ENCODE results near the gene IFT88. TPM values are rescaled to one million over a fixed set of nuclear protein-coding genes. Genes with fewer than 3 reads are reported as not detected.

IFT88 gene
- total RNA-seq, 2 experiments from 2014 or later = 6.3 to 7.4 TPM

DNA sequence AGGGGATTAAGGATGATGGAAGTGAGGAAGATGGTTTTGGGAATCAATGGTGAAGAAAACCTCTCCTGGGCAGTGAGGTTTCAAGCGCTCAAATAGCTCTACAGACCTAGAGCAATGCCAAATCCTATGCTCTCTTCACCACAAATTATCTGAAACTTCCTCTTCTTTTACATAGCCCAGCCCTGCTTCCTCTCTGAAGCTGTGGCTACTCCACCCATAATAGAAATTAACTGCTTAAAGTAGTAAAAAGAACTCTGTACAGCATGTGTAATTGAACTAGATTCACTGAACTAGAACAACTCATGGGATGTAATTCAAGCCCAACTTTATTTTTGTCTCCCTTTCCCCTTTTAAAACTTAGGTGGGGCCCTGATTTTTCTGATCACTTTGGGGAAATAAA is 20.4 kb upstream of the IFT88 start:
- no peaks in the 10 kb centered on the region for H3K36me3 Mint-ChIP-seq (ENCODE audit: low read depth)
- no peak overlapping the region for H3K27ac Mint-ChIP-seq
- no peaks in the 10 kb centered on the region for H3K9me3 Mint-ChIP-seq
- CTCF ChIA-PET = interaction anchor here (1.3 kb wide), 2 partner anchors 10 to 16 kb away, joined by 3 to 4 read pairs; no protein-coding TSS in a partner anchor
- H3K4me3 Mint-ChIP-seq = no peak overlapping the region
- POLR2A ChIA-PET = no interaction called here
- DNase-seq = no peak
- H3K4me1 Mint-ChIP-seq = peaks cover 6% of the 10 kb centered on the region
- H3K27me3 Mint-ChIP-seq = no peaks in the 10 kb centered on the region

DNA sequence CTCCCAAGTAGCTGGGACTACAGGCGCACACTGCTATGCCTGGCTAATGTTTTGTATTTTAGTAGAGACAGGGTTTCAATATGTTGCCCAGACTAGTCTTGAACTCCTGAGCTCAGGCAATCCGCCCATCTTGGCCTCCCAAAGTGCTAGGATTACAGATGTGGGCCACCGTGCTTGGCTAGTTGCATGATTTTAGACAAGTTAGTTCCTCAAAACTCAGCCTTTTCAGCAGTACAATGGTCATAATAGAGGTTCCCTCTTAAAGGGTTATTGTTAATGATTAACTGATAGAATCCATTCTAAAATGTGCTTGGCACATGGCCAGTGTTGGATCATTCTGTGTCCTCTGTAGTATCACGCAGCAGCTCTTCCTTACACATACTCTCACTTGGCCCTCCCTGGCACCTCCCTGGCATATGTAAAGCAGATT is 19.5 kb upstream of the IFT88 start:
- Mint-ChIP-seq H3K4me3 (no peak overlapping the region), H3K9me3 (no peaks in the 10 kb centered on the region), H3K4me1 (peaks cover 6% of the 10 kb centered on the region), H3K36me3 (ENCODE audit: low read depth) (no peaks in the 10 kb centered on the region), H3K27ac (no peak overlapping the region), H3K27me3 (no peaks in the 10 kb centered on the region)
- ChIA-PET POLR2A (no interaction called here), CTCF (interaction anchor here (1.3 kb wide), 1 partner anchor 9 kb away, joined by 3 read pairs; no protein-coding TSS in a partner anchor)
- DNase-seq = no peak

DNA sequence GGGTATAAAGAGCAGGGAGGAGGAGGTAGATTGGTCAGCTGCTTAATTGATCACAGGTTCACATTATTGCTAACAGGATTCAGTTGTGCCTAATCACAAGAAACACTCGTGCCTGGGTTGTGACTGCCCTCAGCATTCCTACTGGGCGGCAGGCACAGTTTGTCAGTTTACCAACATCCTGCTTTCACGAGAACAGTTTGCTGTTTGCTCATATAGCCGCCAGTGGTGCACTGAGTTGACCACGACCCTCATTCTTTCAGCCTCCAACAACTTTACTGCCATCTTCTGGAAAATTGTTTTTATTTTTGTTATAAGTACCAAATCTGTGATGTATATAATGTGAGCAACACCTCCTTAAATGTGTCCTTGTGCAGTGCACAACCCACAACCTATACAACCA is 16.2 kb upstream of the IFT88 start:
- ChIA-PET CTCF (interaction anchor here (0.6 to 1.2 kb wide), 3 partner anchors 12 to 138 kb away, joined by 3 to 4 read pairs (median 3); no protein-coding TSS in a partner anchor), POLR2A (no interaction called here)
- no peak for DNase-seq
- Mint-ChIP-seq H3K9me3 (no peaks in the 10 kb centered on the region), H3K27me3 (no peaks in the 10 kb centered on the region), H3K27ac (no peak overlapping the region), H3K36me3 (ENCODE audit: low read depth) (no peaks in the 10 kb centered on the region), H3K4me1 (peaks cover 6% of the 10 kb centered on the region), H3K4me3 (no peak overlapping the region)

DNA sequence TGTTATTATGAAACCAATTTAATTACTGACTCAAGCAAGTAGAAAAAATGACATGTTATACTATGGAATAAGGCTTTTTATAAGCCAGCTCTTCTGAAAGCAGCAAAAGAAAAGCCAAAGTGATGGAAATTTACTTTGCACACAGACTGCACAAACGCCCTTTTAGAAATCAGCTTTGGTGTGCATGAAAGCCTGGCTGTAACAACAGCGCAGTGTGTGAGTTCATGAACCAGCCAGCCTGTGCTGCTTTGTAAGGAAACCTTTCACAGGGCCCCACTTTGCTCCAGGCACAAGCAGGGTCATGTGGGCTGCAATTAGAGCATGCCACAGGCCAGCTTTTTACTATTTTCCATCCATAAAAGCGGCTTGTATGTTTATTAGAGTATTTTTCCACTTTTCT is 13.6 kb upstream of the IFT88 start:
- POLR2A ChIA-PET = interaction anchor here (0.7 kb wide), 1 partner anchor 10 kb away, joined by 3 read pairs; no protein-coding TSS in a partner anchor
- CTCF ChIA-PET = interaction anchor here (1.3 kb wide), 1 partner anchor 9 kb away, joined by 3 read pairs; no protein-coding TSS in a partner anchor
- no peak overlapping the region for H3K4me3 Mint-ChIP-seq
- no peaks in the 10 kb centered on the region for H3K4me1 Mint-ChIP-seq
- no peak overlapping the region for H3K27ac Mint-ChIP-seq
- DNase-seq = no peak
- H3K27me3 Mint-ChIP-seq = no peaks in the 10 kb centered on the region
- no peaks in the 10 kb centered on the region for H3K36me3 Mint-ChIP-seq (ENCODE audit: low read depth)
- no peaks in the 10 kb centered on the region for H3K9me3 Mint-ChIP-seq

DNA sequence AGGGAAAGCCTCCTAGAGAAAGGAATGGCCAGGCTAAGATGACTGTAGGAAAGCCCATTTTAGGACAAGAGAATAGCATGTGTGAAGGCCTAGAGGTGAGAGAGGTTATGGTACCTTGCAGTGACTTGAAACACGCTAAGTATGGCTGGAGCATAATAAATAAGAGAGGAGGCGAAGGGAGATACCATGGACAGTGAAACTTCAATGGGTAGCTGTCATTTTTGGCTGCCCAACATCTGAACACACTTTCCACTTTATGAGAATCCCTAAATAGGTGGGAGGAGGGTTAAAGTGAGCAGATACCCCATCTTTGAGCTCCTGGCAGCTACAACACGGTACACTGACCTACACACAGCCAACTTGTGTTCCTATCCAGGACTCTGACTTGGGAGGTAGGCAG is 8.0 kb upstream of the IFT88 start:
- Mint-ChIP-seq H3K4me1 (no peaks in the 10 kb centered on the region), H3K4me3 (no peak overlapping the region), H3K36me3 (ENCODE audit: low read depth) (no peaks in the 10 kb centered on the region), H3K27me3 (no peaks in the 10 kb centered on the region), H3K27ac (no peak overlapping the region), H3K9me3 (no peaks in the 10 kb centered on the region)
- ChIA-PET CTCF (interaction anchor here (0.6 kb wide), 1 partner anchor 333 kb away, joined by 3 read pairs; no protein-coding TSS in a partner anchor), POLR2A (no interaction called here)
- DNase-seq = no peak

DNA sequence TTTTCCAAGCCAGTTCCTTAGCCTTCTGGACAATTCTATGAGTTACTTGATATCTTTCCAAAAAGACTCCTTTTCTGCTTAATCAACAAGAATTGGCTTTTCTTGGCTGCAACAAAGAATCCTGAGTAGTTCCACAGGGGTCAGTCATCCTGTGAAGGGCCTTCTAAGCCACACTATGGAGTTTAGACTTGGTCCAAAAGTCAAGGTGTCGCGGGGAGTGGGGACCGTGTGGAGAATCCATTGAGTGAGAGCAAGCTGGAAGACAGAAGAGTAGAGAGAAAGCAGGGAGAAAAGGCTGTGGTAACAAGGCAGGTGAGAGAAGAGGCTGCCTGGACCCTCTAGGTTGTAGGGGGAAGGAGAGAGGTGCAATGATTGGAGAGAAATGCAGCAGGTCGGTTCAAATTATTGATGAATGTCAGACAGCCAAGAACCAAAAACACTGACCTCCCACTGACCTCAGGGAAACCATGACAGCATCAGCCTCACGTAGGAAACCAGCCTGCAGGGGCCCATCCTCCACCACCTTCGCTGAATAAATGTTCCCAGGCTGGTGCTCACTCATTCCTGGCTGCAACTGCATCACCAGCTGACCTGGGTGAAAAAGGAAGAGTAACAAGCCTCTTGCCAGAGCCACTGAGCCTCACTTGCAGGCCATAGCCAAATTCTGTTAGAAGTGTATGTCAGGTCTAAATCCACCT is 7.1 kb upstream of the IFT88 start:
- CTCF ChIA-PET = interaction anchor here (0.6 kb wide), 1 partner anchor 334 kb away, joined by 3 read pairs; no protein-coding TSS in a partner anchor
- DNase-seq = no peak
- peaks cover 7% of the 10 kb centered on the region for H3K9me3 Mint-ChIP-seq
- no peaks in the 10 kb centered on the region for H3K27me3 Mint-ChIP-seq
- POLR2A ChIA-PET = no interaction called here
- no peaks in the 10 kb centered on the region for H3K4me1 Mint-ChIP-seq
- H3K27ac Mint-ChIP-seq = no peak overlapping the region
- peaks cover 7% of the 10 kb centered on the region for H3K36me3 Mint-ChIP-seq (ENCODE audit: low read depth)
- H3K4me3 Mint-ChIP-seq = no peak overlapping the region

DNA sequence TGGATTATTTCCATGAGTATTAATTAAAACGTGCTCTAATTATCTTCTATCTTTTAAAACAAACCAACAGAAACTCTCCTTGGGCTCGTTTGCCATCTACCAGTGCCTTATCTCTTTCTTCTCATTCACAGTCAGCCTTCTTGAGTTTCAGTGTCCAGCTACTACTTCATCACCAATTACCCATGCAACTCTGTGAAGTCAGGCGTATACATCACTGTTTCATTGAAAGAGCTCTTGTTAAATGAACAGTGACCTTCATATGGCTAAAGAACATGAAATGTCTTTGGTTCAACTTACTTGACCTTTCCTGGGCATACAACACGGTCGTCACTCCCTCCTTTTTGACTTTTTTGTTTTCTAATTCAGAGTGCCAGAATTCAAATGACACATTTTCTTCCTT is 5.2 kb upstream of the IFT88 start:
- no peak overlapping the region for H3K4me3 Mint-ChIP-seq
- peaks cover 14% of the 10 kb centered on the region for H3K9me3 Mint-ChIP-seq
- no peak overlapping the region for H3K27ac Mint-ChIP-seq
- H3K4me1 Mint-ChIP-seq = peaks cover 8% of the 10 kb centered on the region
- H3K27me3 Mint-ChIP-seq = no peaks in the 10 kb centered on the region
- ChIA-PET POLR2A (no interaction called here), CTCF (no interaction called here)
- peaks cover 10% of the 10 kb centered on the region for H3K36me3 Mint-ChIP-seq (ENCODE audit: low read depth)
- DNase-seq = no peak

DNA sequence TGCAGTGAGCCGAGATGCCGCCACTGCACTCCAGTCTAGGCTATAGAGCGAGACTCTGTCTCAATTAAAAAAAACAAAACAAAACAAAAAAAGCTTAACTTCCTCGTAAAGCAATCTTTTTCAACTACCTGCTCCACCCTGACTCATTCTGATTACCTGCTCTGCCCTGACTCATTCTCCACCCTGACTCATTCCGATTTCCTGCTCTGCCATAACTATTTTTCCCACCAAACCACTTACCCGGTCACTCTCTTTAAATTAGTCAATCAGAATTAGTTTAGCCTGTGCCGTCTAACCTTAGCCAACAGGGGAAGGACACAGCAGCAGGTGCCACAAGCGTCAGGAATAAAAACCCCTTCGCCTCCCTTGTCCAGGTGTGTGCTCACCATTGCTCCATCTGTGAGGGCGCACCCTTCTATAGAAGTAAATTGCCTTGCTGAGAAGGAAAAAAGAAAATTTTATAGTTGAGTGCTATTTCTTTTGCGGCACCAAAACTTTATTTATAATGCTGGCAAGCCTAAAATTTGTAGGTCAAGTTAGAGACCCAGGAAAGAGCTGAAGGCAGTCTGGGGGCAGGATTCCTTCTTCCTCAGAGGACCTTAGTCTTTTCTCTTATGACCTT is 1.7 kb upstream of the IFT88 start:
- CTCF ChIA-PET = interaction anchor here (0.8 to 1.2 kb wide), 2 partner anchors 24 to 143 kb away, joined by 3 read pairs; no protein-coding TSS in a partner anchor
- DNase-seq = no peak
- Mint-ChIP-seq H3K9me3 (peaks cover 14% of the 10 kb centered on the region), H3K4me1 (peaks cover 20% of the 10 kb centered on the region), H3K4me3 (peak overlapping the region; percentile 91), H3K36me3 (ENCODE audit: low read depth) (peaks cover 14% of the 10 kb centered on the region), H3K27me3 (no peaks in the 10 kb centered on the region), H3K27ac (no peak overlapping the region)
- POLR2A ChIA-PET = no interaction called here

DNA sequence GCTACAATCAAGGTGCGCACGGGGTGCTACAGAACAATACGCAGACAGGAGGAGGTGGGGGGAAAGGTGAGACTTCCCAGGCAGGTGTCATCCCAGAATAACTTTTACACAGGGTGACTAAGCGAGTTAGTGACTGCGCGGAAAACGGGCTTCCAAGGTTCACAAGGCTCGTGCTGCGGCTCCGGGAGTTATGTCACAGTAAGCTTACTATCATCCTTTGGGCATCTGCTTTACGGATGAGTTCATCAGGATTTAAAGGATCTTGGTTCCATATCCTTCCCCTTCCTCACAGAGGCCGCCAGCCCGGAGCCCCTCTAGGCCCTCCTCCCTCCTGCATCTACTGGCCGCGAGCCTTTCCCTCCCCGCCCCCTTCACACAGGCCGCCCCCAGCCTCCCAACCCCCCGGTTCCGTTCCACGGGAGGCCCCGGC is 474 bp upstream of the IFT88 start:
- peak overlapping the region; percentile 91 for H3K4me3 Mint-ChIP-seq
- H3K27me3 Mint-ChIP-seq = no peaks in the 10 kb centered on the region
- peaks cover 21% of the 10 kb centered on the region for H3K4me1 Mint-ChIP-seq
- H3K27ac Mint-ChIP-seq = peak overlapping the region; percentile 92
- DNase-seq = no peak
- H3K36me3 Mint-ChIP-seq (ENCODE audit: low read depth) = peaks cover 14% of the 10 kb centered on the region
- ChIA-PET CTCF (no interaction called here), POLR2A (no interaction called here)
- peaks cover 14% of the 10 kb centered on the region for H3K9me3 Mint-ChIP-seq

DNA sequence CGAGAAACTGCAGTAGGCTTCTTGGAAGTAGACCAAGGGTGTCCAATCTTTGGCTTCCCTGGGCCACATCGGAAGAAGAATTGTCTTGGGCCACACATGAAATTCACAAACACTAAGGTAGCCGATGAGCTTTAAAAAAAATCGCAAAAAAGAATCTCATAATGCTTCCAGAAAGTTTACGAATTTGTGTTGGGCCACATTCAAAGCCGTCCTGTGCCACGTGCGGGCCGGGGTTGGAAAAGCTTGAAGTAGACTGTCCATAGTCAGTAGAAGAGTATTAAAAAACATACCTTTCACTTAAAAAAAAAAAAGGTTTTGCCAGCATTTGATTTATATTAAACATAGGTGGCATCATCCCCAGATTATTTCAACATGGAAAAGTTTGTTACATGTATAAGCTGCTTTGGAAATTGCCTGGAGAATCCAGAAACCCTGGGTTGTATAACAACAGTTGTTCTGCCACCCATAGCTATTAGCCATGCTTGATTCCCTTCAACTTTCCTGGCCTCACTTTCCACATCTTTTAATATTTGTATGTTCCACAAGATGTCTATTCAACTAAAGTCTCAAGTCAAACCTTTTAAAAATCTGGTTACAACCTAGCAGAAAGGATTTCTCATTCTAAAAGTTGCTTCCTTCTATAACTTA is 1.0 kb downstream of the IFT88 start:
- ChIA-PET CTCF (interaction anchor here (0.6 to 1.4 kb wide), 5 partner anchors 35 to 309 kb away, joined by 3 read pairs; no protein-coding TSS in a partner anchor), POLR2A (no interaction called here)
- H3K27ac Mint-ChIP-seq = peak overlapping the region; percentile 92
- peaks cover 16% of the 10 kb centered on the region for H3K36me3 Mint-ChIP-seq (ENCODE audit: low read depth)
- H3K4me3 Mint-ChIP-seq = peak overlapping the region; percentile 91
- H3K9me3 Mint-ChIP-seq = peaks cover 17% of the 10 kb centered on the region
- no peak for DNase-seq
- peaks cover 22% of the 10 kb centered on the region for H3K4me1 Mint-ChIP-seq
- no peaks in the 10 kb centered on the region for H3K27me3 Mint-ChIP-seq

DNA sequence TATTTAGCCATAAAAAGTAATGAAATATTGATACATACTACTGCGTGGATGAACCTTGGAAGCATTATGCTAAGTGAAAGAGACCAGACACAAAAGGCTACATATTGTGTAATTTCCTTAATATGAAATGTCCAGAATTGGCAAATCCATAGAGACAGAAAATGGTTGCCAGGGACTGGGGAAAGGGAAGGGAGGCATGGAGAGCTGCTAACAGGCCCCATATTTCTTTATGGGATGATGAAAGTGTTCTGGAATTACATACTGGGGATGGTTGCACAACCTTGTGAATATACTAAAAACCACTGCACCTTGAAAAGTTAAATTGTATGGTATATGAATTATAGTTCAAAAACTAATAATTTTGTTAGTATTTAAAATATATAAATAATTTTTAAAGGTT is 3.6 kb downstream of the IFT88 start:
- H3K27ac Mint-ChIP-seq = no peak overlapping the region
- peaks cover 19% of the 10 kb centered on the region for H3K4me1 Mint-ChIP-seq
- POLR2A ChIA-PET = no interaction called here
- peaks cover 6% of the 10 kb centered on the region for H3K36me3 Mint-ChIP-seq (ENCODE audit: low read depth)
- CTCF ChIA-PET = no interaction called here
- no peak for DNase-seq
- no peak overlapping the region for H3K4me3 Mint-ChIP-seq
- H3K27me3 Mint-ChIP-seq = no peaks in the 10 kb centered on the region
- H3K9me3 Mint-ChIP-seq = peaks cover 10% of the 10 kb centered on the region

DNA sequence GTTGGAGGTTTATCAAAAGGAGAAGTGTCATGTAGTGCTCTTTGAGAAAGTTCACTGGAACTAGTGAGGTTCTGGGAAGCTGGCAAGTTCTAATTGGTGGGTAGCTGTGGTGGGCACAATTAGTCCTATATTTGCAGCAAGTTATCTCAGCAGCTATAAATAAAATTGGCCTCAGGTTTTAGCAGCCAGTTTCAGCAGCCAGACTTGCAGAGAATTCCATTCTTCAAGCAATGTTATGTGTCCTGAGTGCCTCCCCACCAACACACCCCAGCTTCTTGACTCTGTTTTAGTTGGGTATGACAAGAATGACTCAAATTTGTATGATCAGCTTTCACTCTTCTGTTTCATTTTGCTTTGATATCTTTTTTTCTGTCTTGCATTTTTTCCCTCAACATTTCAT is 4.7 kb downstream of the IFT88 start:
- H3K9me3 Mint-ChIP-seq = peaks cover 9% of the 10 kb centered on the region
- CTCF ChIA-PET = interaction anchor here (0.6 to 0.9 kb wide), 3 partner anchors 49 to 225 kb away, joined by 3 read pairs; no protein-coding TSS in a partner anchor
- peaks cover 14% of the 10 kb centered on the region for H3K4me1 Mint-ChIP-seq
- no peaks in the 10 kb centered on the region for H3K27me3 Mint-ChIP-seq
- H3K27ac Mint-ChIP-seq = no peak overlapping the region
- no peak overlapping the region for H3K4me3 Mint-ChIP-seq
- POLR2A ChIA-PET = interaction anchor here (0.6 kb wide), 1 partner anchor 605 kb away, joined by 4 read pairs; the partner anchor contains the start of genes MRPL57 and SKA3
- H3K36me3 Mint-ChIP-seq (ENCODE audit: low read depth) = peaks cover 11% of the 10 kb centered on the region
- DNase-seq = no peak

DNA sequence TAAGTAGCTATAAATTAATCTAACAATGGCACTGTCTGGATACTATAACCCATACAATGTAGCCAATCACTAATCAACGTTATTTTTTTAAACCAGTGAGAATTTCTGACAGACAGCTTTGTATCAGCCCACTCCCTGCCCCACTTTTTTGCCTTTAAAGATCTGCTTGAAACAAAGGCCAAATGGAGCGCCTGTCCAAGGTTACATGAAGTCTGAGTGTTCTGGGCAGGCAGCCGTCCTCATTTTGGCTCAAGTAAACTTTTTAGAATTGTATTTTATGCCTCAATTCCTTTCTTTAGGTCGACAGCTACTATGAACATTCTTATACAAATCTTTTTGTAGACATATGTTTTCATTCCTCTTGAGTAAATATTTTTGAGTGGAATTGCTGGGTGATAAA is 6.2 kb downstream of the IFT88 start:
- no peak for DNase-seq
- POLR2A ChIA-PET = no interaction called here
- peaks cover 10% of the 10 kb centered on the region for H3K36me3 Mint-ChIP-seq (ENCODE audit: low read depth)
- CTCF ChIA-PET = no interaction called here
- peaks cover 9% of the 10 kb centered on the region for H3K9me3 Mint-ChIP-seq
- no peaks in the 10 kb centered on the region for H3K27me3 Mint-ChIP-seq
- no peak overlapping the region for H3K27ac Mint-ChIP-seq
- H3K4me1 Mint-ChIP-seq = peaks cover 4% of the 10 kb centered on the region
- H3K4me3 Mint-ChIP-seq = no peak overlapping the region

Data from activated CD4-positive, alpha-beta T cell treated with anti-CD3 and anti-CD28 coated beads, Interleukin-2, amount 10 ng/mL, durations not matched to agents 7 days and 5 days (primary cell).